ENCODE results near the gene RBBP4.
A peak's percentile ranks its signal among the peaks of the same experiment; 100 is the strongest.
"Not testable (repeated sequence)": the region's sequence is repeated elsewhere in the genome, so short reads cannot be mapped to it uniquely, and the experiment has no call there.

Gene RBBP4

DNA sequence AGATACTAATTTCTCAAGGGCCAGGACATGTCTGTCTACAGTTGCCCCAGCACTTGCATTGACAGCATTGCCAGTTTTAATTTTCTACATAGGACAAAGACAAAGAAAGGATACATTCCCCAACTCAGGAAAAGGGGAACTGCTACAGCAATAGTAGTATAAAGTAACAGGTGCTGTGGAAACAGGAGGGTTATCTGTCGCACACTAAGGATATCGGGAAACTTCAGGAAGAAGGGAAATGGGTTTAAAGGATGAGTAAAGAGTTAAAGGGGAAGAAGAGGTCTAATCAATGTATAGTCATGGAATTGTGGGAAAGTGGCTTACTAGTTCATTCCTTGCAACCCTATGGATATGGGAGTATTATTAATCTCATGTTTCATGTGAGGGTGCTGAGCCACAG is 35.4 kb downstream of the RBBP4 start:
- no peaks in the 10 kb centered on the region for H3K27me3 ChIP-seq (ENCODE audit: control insufficient read depth, insufficient read depth, low read length, poor library complexity, severe bottlenecking)
- H3K4me3 ChIP-seq (ENCODE audit: insufficient read depth, low read depth, low read length): no peak overlapping the region
- 97 to 98% methylated on average over 2 of the region's 2 CpGs for WGBS, 2 experiments
- no peaks in the 10 kb centered on the region for H3K9me3 ChIP-seq (ENCODE audit: control insufficient read depth, low read length)
- H3K36me3 ChIP-seq (ENCODE audit: control insufficient read depth, insufficient read depth, low read length): peaks cover 16% of the 10 kb centered on the region
- no peak overlapping the region for H3K27ac ChIP-seq (ENCODE audit: insufficient read depth, low read depth, low read length, poor library complexity, severe bottlenecking)
- H3K4me1 ChIP-seq (ENCODE audit: control insufficient read depth, insufficient read depth, low read length): no peaks in the 10 kb centered on the region

DNA sequence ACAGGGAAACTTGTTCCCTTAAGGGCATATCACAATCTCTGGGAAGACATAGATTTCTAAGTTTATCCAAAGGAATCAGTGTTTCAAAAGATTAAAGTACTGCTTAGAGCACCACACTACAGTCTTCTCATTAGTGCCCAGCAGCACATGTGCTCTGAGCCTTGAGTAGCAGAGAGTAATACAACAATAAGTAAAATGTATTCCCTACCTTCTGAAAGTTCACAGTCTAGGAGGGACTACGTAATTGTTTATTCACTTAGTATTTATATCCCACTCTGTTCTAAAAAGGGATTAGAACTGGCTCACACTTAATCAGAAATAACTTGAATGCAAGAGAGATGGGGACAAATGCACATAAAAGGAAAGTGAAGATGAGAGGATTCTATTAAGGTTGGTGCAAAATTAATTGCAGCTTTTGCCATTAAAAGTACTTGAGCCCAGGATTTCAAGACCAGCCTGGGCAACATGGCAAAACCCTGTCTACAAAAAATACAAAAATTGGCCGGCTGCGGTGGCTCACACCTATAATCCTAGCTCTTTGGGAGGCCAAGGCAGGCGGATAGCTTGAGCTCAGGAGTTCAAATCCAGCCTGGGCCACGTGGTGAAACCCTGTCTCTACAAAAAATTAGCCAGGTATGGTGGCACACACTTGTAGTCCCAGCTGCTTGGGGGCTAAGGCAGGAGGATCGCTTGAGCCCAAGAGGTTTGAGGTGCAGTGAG is 42.6 kb downstream of the RBBP4 start:
- no peak overlapping the region for H3K4me3 ChIP-seq (ENCODE audit: insufficient read depth, low read depth, low read length)
- 94 to 95% methylated on average over 6 of the region's 6 CpGs for WGBS, 2 experiments
- no peaks in the 10 kb centered on the region for H3K4me1 ChIP-seq (ENCODE audit: control insufficient read depth, insufficient read depth, low read length)
- H3K9me3 ChIP-seq (ENCODE audit: control insufficient read depth, low read length): no peaks in the 10 kb centered on the region
- H3K27me3 ChIP-seq (ENCODE audit: control insufficient read depth, insufficient read depth, low read length, poor library complexity, severe bottlenecking): no peaks in the 10 kb centered on the region
- no peaks in the 10 kb centered on the region for H3K36me3 ChIP-seq (ENCODE audit: control insufficient read depth, insufficient read depth, low read length)
- no peak overlapping the region for H3K27ac ChIP-seq (ENCODE audit: insufficient read depth, low read depth, low read length, poor library complexity, severe bottlenecking)

- H3K36me3 ChIP-seq (ENCODE audit: control insufficient read depth, insufficient read depth, low read length): no peaks in the 10 kb centered on the region
- no peaks in the 10 kb centered on the region for H3K9me3 ChIP-seq (ENCODE audit: control insufficient read depth, low read length)
- no peak overlapping the region for H3K4me3 ChIP-seq (ENCODE audit: insufficient read depth, low read depth, low read length)
- 83 to 84% methylated on average over 17 of the region's 17 CpGs for WGBS, 2 experiments
- no peaks in the 10 kb centered on the region for H3K4me1 ChIP-seq (ENCODE audit: control insufficient read depth, insufficient read depth, low read length)
- H3K27me3 ChIP-seq (ENCODE audit: control insufficient read depth, insufficient read depth, low read length, poor library complexity, severe bottlenecking): no peaks in the 10 kb centered on the region
- no peak overlapping the region for H3K27ac ChIP-seq (ENCODE audit: insufficient read depth, low read depth, low read length, poor library complexity, severe bottlenecking)
Measured at GRCh38 chr1:32695098-32695904, 44.3 kb downstream of the RBBP4 start.

- H3K27me3 ChIP-seq (ENCODE audit: control insufficient read depth, insufficient read depth, low read length, poor library complexity, severe bottlenecking): peaks cover under 1% of the 10 kb centered on the region
- no peak overlapping the region for H3K4me3 ChIP-seq (ENCODE audit: insufficient read depth, low read depth, low read length)
- no peaks in the 10 kb centered on the region for H3K9me3 ChIP-seq (ENCODE audit: control insufficient read depth, low read length)
- no peak overlapping the region for H3K27ac ChIP-seq (ENCODE audit: insufficient read depth, low read depth, low read length, poor library complexity, severe bottlenecking)
- 88 to 91% methylated on average over 9 of the region's 9 CpGs for WGBS, 2 experiments
- H3K4me1 ChIP-seq (ENCODE audit: control insufficient read depth, insufficient read depth, low read length): no peaks in the 10 kb centered on the region
- H3K36me3 ChIP-seq (ENCODE audit: control insufficient read depth, insufficient read depth, low read length): no peaks in the 10 kb centered on the region
Measured at GRCh38 chr1:32696041-32696440, 45.0 kb downstream of the RBBP4 start.

DNA sequence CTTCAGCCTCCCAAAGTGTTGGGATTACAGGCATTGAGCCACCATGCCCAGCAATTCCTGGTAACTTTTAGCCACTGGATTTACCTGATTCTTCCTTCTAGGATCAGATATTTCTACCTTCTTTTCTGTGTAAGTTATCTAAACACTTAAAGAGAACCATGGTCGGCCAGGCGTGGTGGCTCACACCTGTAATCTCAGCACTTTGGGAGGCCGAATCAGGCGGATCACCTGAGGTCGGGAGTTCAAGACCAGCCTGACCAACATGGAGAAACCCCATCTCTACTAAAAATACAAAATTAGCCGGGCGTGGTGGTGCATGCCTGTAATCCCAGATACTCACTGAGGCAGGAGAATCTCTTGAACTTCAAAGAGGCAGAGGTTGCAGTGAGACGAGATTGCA is 46.0 kb downstream of the RBBP4 start:
- H3K4me1 ChIP-seq (ENCODE audit: control insufficient read depth, insufficient read depth, low read length); H3K36me3 ChIP-seq (ENCODE audit: control insufficient read depth, insufficient read depth, low read length); H3K4me3 ChIP-seq (ENCODE audit: insufficient read depth, low read depth, low read length); H3K27ac ChIP-seq (ENCODE audit: insufficient read depth, low read depth, low read length, poor library complexity, severe bottlenecking); H3K9me3 ChIP-seq (ENCODE audit: control insufficient read depth, low read length); H3K27me3 ChIP-seq (ENCODE audit: control insufficient read depth, insufficient read depth, low read length, poor library complexity, severe bottlenecking): not testable (repeated sequence)
- 93 to 95% methylated on average over 8 of the region's 8 CpGs for WGBS, 2 experiments

DNA sequence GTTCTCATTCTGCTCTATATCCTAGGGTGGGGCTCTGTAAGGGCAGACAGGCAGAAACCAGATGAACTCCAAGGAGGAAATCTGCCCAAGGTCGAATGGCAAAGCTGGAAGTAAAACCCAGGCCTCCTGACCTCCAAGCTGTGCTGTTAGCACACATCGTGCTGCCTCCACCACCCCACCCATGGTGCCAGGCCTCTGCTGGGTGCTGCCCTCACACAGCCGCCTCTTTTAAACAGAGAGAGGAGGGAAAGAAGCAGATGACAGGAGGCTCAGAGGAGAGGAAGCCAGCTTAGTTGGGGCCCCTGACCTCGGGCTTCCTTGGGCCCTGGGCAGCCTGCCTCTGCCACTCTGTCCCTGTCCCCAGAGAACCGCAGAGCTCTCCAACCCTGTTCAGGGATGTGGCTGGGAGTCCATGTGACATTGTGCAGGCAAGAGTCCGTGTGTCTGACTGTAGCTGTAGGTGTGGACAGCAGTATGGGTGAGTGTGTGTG is 50.5 kb downstream of the RBBP4 start:
- Histone ChIP-seq H3K27ac (ENCODE audit: insufficient read depth, low read depth, low read length, poor library complexity, severe bottlenecking) (no peak overlapping the region), H3K4me1 (ENCODE audit: control insufficient read depth, insufficient read depth, low read length) (peaks cover 12% of the 10 kb centered on the region), H3K36me3 (ENCODE audit: control insufficient read depth, insufficient read depth, low read length) (no peaks in the 10 kb centered on the region), H3K9me3 (ENCODE audit: control insufficient read depth, low read length) (no peaks in the 10 kb centered on the region), H3K4me3 (ENCODE audit: insufficient read depth, low read depth, low read length) (no peak overlapping the region), H3K27me3 (ENCODE audit: control insufficient read depth, insufficient read depth, low read length, poor library complexity, severe bottlenecking) (peaks cover 35% of the 10 kb centered on the region)
- WGBS, 2 experiments: 74 to 79% methylated on average over 6 of the region's 6 CpGs

DNA sequence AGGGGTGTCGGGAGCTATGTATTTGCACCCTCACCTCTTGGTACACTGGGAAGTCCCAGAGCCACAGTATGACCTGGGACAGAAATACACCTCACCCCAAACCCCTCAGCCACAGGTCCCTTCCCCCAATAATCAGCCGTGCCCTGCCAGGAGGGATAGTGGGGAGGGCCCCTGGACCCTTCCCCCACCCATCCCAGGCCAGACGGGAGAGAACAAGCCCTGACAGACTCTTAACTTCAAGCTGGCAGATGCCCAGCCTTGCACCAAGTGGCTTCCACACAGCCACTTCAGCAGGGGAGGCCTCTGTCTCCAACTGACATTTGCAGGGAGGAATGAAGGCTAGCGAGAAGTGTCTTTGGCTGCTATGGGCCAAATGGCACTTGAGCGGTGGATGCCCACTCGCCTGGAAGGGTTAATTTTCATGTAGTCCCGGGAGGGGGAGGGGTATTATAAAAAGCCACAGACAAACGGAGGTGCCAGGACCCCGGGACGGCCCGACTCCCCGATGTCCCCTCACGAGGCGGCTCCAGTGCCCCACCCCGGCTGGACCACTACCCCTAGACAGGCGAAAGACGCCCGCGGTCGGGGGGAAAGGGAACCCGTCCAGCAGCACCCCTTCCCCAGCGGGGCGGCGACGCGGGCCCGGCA is 51.1 kb downstream of the RBBP4 start:
- Histone ChIP-seq H3K36me3 (ENCODE audit: control insufficient read depth, insufficient read depth, low read length) (no peaks in the 10 kb centered on the region), H3K27ac (ENCODE audit: insufficient read depth, low read depth, low read length, poor library complexity, severe bottlenecking) (no peak overlapping the region), H3K9me3 (ENCODE audit: control insufficient read depth, low read length) (no peaks in the 10 kb centered on the region), H3K4me1 (ENCODE audit: control insufficient read depth, insufficient read depth, low read length) (peaks cover 12% of the 10 kb centered on the region), H3K27me3 (ENCODE audit: control insufficient read depth, insufficient read depth, low read length, poor library complexity, severe bottlenecking) (peaks cover 35% of the 10 kb centered on the region), H3K4me3 (ENCODE audit: insufficient read depth, low read depth, low read length) (peak overlapping the region; percentile 50)
- WGBS, 2 experiments: 9 to 12% methylated on average over 27 of the region's 27 CpGs

DNA sequence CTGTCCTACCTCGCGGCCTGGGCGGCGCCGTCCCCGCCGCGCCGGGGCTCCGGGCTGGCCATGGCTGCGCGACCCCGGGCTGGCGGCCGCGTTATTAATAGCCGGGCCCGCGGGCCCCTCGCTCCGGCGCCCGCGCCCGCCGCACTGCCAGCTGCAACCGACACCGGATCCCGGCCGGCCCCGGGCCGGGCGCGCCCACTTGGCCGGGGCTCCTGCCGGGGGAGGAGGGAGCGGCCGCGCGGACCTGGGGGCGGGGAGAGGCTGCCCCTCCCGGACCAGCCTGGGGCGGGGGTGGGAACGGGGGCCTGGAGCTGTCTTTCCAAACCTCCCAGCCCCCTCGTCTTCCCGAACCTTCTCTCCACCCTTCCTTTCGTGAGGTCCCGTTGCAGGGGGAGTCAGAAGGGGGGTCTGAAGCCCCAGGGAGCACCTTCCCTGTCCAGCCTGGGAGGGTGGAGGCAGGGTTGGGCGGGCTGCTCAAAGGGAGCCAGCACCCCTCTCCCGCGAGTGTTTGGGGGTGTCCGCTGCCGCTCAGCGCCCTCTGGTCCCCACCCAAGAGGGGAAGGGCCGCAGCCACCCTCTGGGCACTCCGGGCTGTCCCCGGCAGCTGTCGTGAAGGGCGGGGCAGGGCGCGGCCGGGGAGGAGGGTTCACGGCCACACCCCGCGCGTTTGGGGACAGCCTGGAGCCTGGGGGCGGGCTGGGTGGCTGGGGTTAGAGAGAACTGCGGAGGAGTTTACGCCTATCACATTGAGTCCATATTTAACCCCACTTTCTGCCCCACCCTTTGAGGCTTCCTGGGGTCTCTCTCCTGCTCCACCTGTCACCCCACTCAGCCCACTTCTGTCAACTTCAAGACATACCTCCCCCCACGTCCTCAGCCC is 51.8 kb downstream of the RBBP4 start, which contains the start of gene SYNC:
Gene SYNC (minus strand): TSS at position 172 of the 880 bp plus-strand sequence. CDS start 110 bp downstream, at position 62.
- peak within 1 kb of the TSS; percentile 50 for H3K4me3 ChIP-seq (ENCODE audit: insufficient read depth, low read depth, low read length)
- peaks cover 35% of the 10 kb centered on the region for H3K27me3 ChIP-seq (ENCODE audit: control insufficient read depth, insufficient read depth, low read length, poor library complexity, severe bottlenecking)
- H3K27ac ChIP-seq (ENCODE audit: insufficient read depth, low read depth, low read length, poor library complexity, severe bottlenecking): no peak within 1 kb of the TSS
- H3K36me3 ChIP-seq (ENCODE audit: control insufficient read depth, insufficient read depth, low read length): no peaks in the 10 kb centered on the region
- peaks cover 12% of the 10 kb centered on the region for H3K4me1 ChIP-seq (ENCODE audit: control insufficient read depth, insufficient read depth, low read length)
- 2 to 3% methylated on average over 70 of the region's 70 CpGs for WGBS, 2 experiments
- no peaks in the 10 kb centered on the region for H3K9me3 ChIP-seq (ENCODE audit: control insufficient read depth, low read length)

GRCh38 chr1:32703479-32704291 is 52.7 kb downstream of the RBBP4 start:
- H3K4me1 ChIP-seq (ENCODE audit: control insufficient read depth, insufficient read depth, low read length): peaks cover 12% of the 10 kb centered on the region
- peaks cover 35% of the 10 kb centered on the region for H3K27me3 ChIP-seq (ENCODE audit: control insufficient read depth, insufficient read depth, low read length, poor library complexity, severe bottlenecking)
- 66 to 68% methylated on average over 18 of the region's 18 CpGs for WGBS, 2 experiments
- H3K36me3 ChIP-seq (ENCODE audit: control insufficient read depth, insufficient read depth, low read length): no peaks in the 10 kb centered on the region
- no peak overlapping the region for H3K27ac ChIP-seq (ENCODE audit: insufficient read depth, low read depth, low read length, poor library complexity, severe bottlenecking)
- no peaks in the 10 kb centered on the region for H3K9me3 ChIP-seq (ENCODE audit: control insufficient read depth, low read length)
- H3K4me3 ChIP-seq (ENCODE audit: insufficient read depth, low read depth, low read length): no peak overlapping the region
